GM18505 (cell line): ENCODE measurements around the gene NCAPG2.

ENCODE experiments used
- ATAC-seq: cut with Tn5 transposase; IDR thresholded peaks from one replicate; pipeline ENCODE4 v1.9.1; 2021; ENCODE audit not compliant: unreplicated experiment
- POLR2A ChIP-seq: IDR thresholded peaks from 4 replicates; pipeline ENCODE4 v1.6.1; 2011; ENCODE audit warnings: borderline replicate concordance; ENCODE audit not compliant: insufficient read depth, insufficient read length; ENCODE audit errors: extremely low read depth

Gene NCAPG2

GRCh38 chr7:158742065-158742821 is 37.6 kb upstream of the NCAPG2 start:
- TF ChIP-seq POLR2A = no peak
- ATAC-seq = no peak

- TF ChIP-seq POLR2A = no peak
- ATAC-seq = no peak
Observed at GRCh38 chr7:158741294-158741666, 36.7 kb upstream of the NCAPG2 start.

GRCh38 chr7:158740657-158741293 is 36.2 kb upstream of the NCAPG2 start:
- ATAC-seq = no peak
- no peak for TF ChIP-seq POLR2A

- no peak for TF ChIP-seq POLR2A
- no peak for ATAC-seq
Observed at GRCh38 chr7:158740013-158740656, 35.5 kb upstream of the NCAPG2 start.

- ATAC-seq = no peak
- TF ChIP-seq POLR2A = no peak
Observed at GRCh38 chr7:158738841-158739240, 34.2 kb upstream of the NCAPG2 start.

GRCh38 chr7:158737064-158737695 is 32.6 kb upstream of the NCAPG2 start:
- no peak for TF ChIP-seq POLR2A

GRCh38 chr7:158735935-158736334 is 31.3 kb upstream of the NCAPG2 start:
- TF ChIP-seq POLR2A = no peak

More at GRCh38 chr7:158737064-158737695, 32.6 kb upstream of the NCAPG2 start:
- no peak for ATAC-seq

GRCh38 chr7:158734861-158735260 is 30.3 kb upstream of the NCAPG2 start:
- no peak for ATAC-seq
- TF ChIP-seq POLR2A = no peak

More at GRCh38 chr7:158735935-158736334, 31.3 kb upstream of the NCAPG2 start:
- no peak for ATAC-seq

GRCh38 chr7:158733775-158734494 is 29.3 kb upstream of the NCAPG2 start:
- no peak for ATAC-seq
- TF ChIP-seq POLR2A = no peak

GRCh38 chr7:158733220-158733519 is 28.6 kb upstream of the NCAPG2 start:
- ATAC-seq = no peak

GRCh38 chr7:158732494-158733219 is 28.1 kb upstream of the NCAPG2 start:
- no peak for ATAC-seq
- no peak for TF ChIP-seq POLR2A

More at GRCh38 chr7:158733220-158733519, 28.6 kb upstream of the NCAPG2 start:
- no peak for TF ChIP-seq POLR2A

GRCh38 chr7:158731761-158732160 is 27.2 kb upstream of the NCAPG2 start:
- no peak for ATAC-seq
- TF ChIP-seq POLR2A = no peak
